Osteoblast (primary cell): Measurements from ENCODE around the gene ALOX5. TPM values are rescaled to one million over a fixed set of nuclear protein-coding genes. Genes with fewer than 3 reads are reported as not detected.

Experiments used
- DNase-seq: peaks from one replicate; pipeline ENCODE4 v3.0.0; 2011; ENCODE audit warnings: low spot score, mixed read lengths; ENCODE audit not compliant: insufficient read length; ENCODE audit errors: missing footprints
- H2AFZ ChIP-seq: 2 replicates; pipeline ENCODE4 v1.6.0; 2011; ENCODE audit warnings: mild to moderate bottlenecking, low read length
- H3K27ac ChIP-seq: 2 replicates; pipeline ENCODE4 v1.5.1; 2011; ENCODE audit warnings: mild to moderate bottlenecking, low read depth, low read length, moderate library complexity
- H3K27me3 ChIP-seq: 2 replicates; pipeline ENCODE4 v1.6.0; 2012; ENCODE audit warnings: mild to moderate bottlenecking, control low read depth, inconsistent platforms, low read length, moderate library complexity; ENCODE audit not compliant: insufficient read depth
- H3K36me3 ChIP-seq: 2 replicates; pipeline ENCODE4 v1.5.1; 2011; ENCODE audit warnings: mild to moderate bottlenecking, low read length, control low read depth, moderate library complexity; ENCODE audit not compliant: insufficient read depth
- H3K4me1 ChIP-seq: 2 replicates; pipeline ENCODE4 v1.5.1; 2011; ENCODE audit warnings: mild to moderate bottlenecking, low read length, control low read depth, moderate library complexity; ENCODE audit not compliant: insufficient read depth
- H3K4me2 ChIP-seq: 2 replicates; pipeline ENCODE4 v1.6.0; 2011; ENCODE audit warnings: mild to moderate bottlenecking, low read length; ENCODE audit not compliant: insufficient read depth
- H3K4me3 ChIP-seq: fragments of 200-600 bp; sonication (generic); 3 replicates; pipeline ENCODE4 v1.5.1; 2012; ENCODE audit warnings: mild to moderate bottlenecking, low read length, inconsistent platforms; ENCODE audit not compliant: insufficient read depth
- H3K79me2 ChIP-seq: 2 replicates; pipeline ENCODE4 v1.6.0; 2012; ENCODE audit warnings: mild to moderate bottlenecking, low read length, control low read depth, inconsistent platforms; ENCODE audit not compliant: insufficient read depth
- H3K9me3 ChIP-seq: 2 replicates; pipeline ENCODE4 v1.5.1; 2011; ENCODE audit warnings: low read depth, low read length, control low read depth
- H4K20me1 ChIP-seq: 2 replicates; pipeline ENCODE4 v1.6.0; 2012; ENCODE audit warnings: mild to moderate bottlenecking, low read length, control low read depth; ENCODE audit not compliant: insufficient read depth
- CTCF ChIP-seq: IDR thresholded peaks from 2 replicates; pipeline ENCODE4 v1.5.1; 2011; ENCODE audit warnings: mild to moderate bottlenecking, low read depth, low read length, moderate library complexity; ENCODE audit errors: extremely low read depth
- total RNA-seq: library from RNA; depleted of rRNA; stranded (reverse); fragments of >200 nt; gene quantifications from 2 replicates; pipeline ENCODE4 v1.2.3, GENCODE V29; 2012

Gene ALOX5
- total RNA-seq, 1 donor, result not detected

DNA sequence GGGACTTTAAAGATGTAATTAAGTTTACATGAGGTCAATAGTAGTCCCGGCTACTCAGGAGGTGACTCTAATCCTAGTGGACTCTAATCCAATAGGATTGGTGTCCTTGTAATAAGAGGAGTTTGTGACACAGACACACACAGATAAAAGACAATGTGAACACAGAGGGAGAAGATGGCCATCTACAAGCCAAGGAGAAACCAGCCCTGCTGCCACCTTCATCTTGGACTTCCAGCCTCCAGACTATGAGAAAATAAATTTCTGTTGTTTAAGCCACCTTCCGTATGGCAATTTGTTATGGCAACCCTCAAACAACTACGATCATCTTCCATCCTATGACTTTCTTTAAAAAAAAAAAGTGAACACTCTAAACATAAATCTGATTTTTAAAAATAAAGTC lies 116.3 kb downstream of the ALOX5 start:
- Histone ChIP-seq H3K9me3 (peaks cover under 1% of the 10 kb centered on the region), H3K27ac (no peak overlapping the region), H3K4me3 (no peak overlapping the region), H4K20me1 (peaks cover 10% of the 10 kb centered on the region), H2AFZ (no peak overlapping the region), H3K79me2 (no peaks in the 10 kb centered on the region), H3K4me2 (no peak overlapping the region), H3K4me1 (no peaks in the 10 kb centered on the region), H3K27me3 (no peaks in the 10 kb centered on the region), H3K36me3 (no peaks in the 10 kb centered on the region)
- no peak for TF ChIP-seq CTCF
- DNase-seq, result no peak

DNA sequence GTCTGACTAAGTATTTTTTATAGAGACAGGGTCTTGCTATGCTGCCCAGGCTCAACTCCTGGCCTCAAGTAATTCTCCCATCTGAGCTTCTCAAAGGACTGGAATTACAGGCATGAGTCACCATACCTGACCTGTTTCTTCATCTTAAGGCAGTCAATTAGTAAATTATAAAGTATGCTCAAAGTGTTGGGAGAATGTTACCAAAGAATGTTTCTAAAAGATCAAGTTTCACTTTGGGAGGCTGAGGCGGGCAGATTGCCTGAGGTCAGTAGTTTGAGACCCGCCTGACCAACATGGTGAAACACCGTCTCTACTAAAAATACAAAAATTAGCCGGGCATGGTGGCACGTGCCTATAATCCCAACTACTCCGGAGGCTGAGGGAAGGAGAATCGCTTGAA lies 117.0 kb downstream of the ALOX5 start:
- no peak overlapping the region for H3K4me3 ChIP-seq
- no peak for TF ChIP-seq CTCF

More for the DNA sequence above, 117.0 kb downstream of the ALOX5 start:
- Histone ChIP-seq H3K9me3 (peaks cover 3% of the 10 kb centered on the region), H2AFZ (no peak overlapping the region), H3K4me2 (no peak overlapping the region), H3K27ac (no peak overlapping the region), H3K79me2 (no peaks in the 10 kb centered on the region), H3K4me1 (no peaks in the 10 kb centered on the region), H4K20me1 (peaks cover 10% of the 10 kb centered on the region), H3K27me3 (no peaks in the 10 kb centered on the region), H3K36me3 (no peaks in the 10 kb centered on the region)
- no peak for DNase-seq

Other genes with a start within 250 kb of the ALOX5 start
- under 0.01 TPM in 1 of 2 replicates, not detected in the other for gene OR13A1, start 58.6 kb upstream of the ALOX5 start, total RNA-seq